ENCODE data around the gene MAPK12. TPM values are rescaled to one million over a fixed set of nuclear protein-coding genes. Genes with fewer than 3 reads are reported as not detected.

The MAPK12 gene
- total and polyA plus RNA-seq, 9 of the 15 experiments (the other 6 are each of a cell fraction or from before 2014, with no cell fraction given): 0.79 to 71.5 (median 32.8) TPM

GRCh38 chr22:50270666-50271394 lies 9.3 kb upstream of the MAPK12 start (continued):
- TF ChIP-seq ZNF12 (CRISPR knock-in tag; IDR thresholded peaks at IDR 0.05): peak; percentile 76; the same call in 1 of the 2 replicates
- TF ChIP-seq ZBTB5 (IDR thresholded peaks at IDR 0.05): no peak
- TF ChIP-seq, protein P1, sequence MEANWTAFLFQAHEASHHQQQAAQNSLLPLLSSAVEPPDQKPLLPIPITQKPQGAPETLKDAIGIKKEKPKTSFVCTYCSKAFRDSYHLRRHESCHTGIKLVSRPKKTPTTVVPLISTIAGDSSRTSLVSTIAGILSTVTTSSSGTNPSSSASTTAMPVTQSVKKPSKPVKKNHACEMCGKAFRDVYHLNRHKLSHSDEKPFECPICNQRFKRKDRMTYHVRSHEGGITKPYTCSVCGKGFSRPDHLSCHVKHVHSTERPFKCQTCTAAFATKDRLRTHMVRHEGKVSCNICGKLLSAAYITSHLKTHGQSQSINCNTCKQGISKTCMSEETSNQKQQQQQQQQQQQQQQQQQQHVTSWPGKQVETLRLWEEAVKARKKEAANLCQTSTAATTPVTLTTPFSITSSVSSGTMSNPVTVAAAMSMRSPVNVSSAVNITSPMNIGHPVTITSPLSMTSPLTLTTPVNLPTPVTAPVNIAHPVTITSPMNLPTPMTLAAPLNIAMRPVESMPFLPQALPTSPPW (CRISPR knock-in tag; IDR thresholded peaks at IDR 0.05): no peak
- no peak for TF ChIP-seq ZNF184 (CRISPR knock-in tag; IDR thresholded peaks at IDR 0.05)
- TF ChIP-seq, protein P2, sequence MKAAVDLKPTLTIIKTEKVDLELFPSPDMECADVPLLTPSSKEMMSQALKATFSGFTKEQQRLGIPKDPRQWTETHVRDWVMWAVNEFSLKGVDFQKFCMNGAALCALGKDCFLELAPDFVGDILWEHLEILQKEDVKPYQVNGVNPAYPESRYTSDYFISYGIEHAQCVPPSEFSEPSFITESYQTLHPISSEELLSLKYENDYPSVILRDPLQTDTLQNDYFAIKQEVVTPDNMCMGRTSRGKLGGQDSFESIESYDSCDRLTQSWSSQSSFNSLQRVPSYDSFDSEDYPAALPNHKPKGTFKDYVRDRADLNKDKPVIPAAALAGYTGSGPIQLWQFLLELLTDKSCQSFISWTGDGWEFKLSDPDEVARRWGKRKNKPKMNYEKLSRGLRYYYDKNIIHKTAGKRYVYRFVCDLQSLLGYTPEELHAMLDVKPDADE (conservative IDR thresholded peaks at IDR 0.05; ENCODE audit: control insufficient read depth, low read depth, low read length): 0 out of 2 replicates have a peak, but pooled peaks have one; percentile 48
- TF ChIP-seq TEAD4 (IDR thresholded peaks at IDR 0.05; ENCODE audit: low read length): no peak
- no peak for TF ChIP-seq TEAD4 (CRISPR knock-in tag; IDR thresholded peaks at IDR 0.05; ENCODE audit: borderline replicate concordance)
- TF ChIP-seq SLC30A9 (CRISPR knock-in tag; IDR thresholded peaks at IDR 0.05): no peak
- TF ChIP-seq TEAD1 (CRISPR knock-in tag; IDR thresholded peaks at IDR 0.05): 0 out of 4 replicates have a peak, but pooled peaks of 1 of the 2 experiments have one; percentile 28
- TF ChIP-seq TCF15 (CRISPR knock-in tag; IDR thresholded peaks at IDR 0.05): no peak
- TF ChIP-seq ZNF444 (CRISPR knock-in tag; IDR thresholded peaks at IDR 0.05): no peak
- no peak for TF ChIP-seq CEBPG (CRISPR knock-in tag; IDR thresholded peaks at IDR 0.05)
- TF ChIP-seq CEBPG (tag; conservative IDR thresholded peaks at IDR 0.05 in 1 of 2, IDR thresholded peaks at IDR 0.05 in 1 of 2): no peak
- TF ChIP-seq ZNF740 (CRISPR knock-in tag; IDR thresholded peaks at IDR 0.05): no peak
- 0 out of 4 replicates have a peak, but pooled peaks of 1 of the 2 experiments have one; percentile 0 for TF ChIP-seq ZNF740 (tag; IDR thresholded peaks at IDR 0.05)
- no peak for TF ChIP-seq IRF9 (tag; IDR thresholded peaks at IDR 0.05)
- TF ChIP-seq ZNF232 (CRISPR knock-in tag; IDR thresholded peaks at IDR 0.05): peak; percentile 84; the same call in 1 of the 2 replicates
- TF ChIP-seq EWSR1 (IDR thresholded peaks at IDR 0.05; ENCODE audit: borderline replicate concordance, low read depth, partially characterized antibody): no peak
- TF ChIP-seq, protein P3, sequence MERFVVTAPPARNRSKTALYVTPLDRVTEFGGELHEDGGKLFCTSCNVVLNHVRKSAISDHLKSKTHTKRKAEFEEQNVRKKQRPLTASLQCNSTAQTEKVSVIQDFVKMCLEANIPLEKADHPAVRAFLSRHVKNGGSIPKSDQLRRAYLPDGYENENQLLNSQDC (CRISPR knock-in tag; IDR thresholded peaks at IDR 0.05): no peak
- no peak for TF ChIP-seq GTF2E2 (tag; IDR thresholded peaks at IDR 0.05)
